Measurements from ENCODE around the gene PCIF1.

- no peak for TF ChIP-seq CTCF (IDR thresholded peaks at IDR 0.05; ENCODE audit: low read depth, low read length, missing input control)
- TF ChIP-seq ATF3 (IDR thresholded peaks at IDR 0.05) = no peak
- no peak for TF ChIP-seq YY1 (IDR thresholded peaks at IDR 0.05)
- TF ChIP-seq RAD21 (IDR thresholded peaks at IDR 0.05) = no peak
- no peak for TF ChIP-seq ZBTB33 (IDR thresholded peaks at IDR 0.05)
- no peak for TF ChIP-seq MAX (IDR thresholded peaks at IDR 0.05)
- no peak for TF ChIP-seq TAF1 (conservative IDR thresholded peaks at IDR 0.05)
- no peak for TF ChIP-seq JUND (IDR thresholded peaks at IDR 0.05)
- TF ChIP-seq EGR1 (IDR thresholded peaks at IDR 0.05; ENCODE audit: low read depth in 2 of 2) = no peak
These were observed 367 bp upstream of the PCIF1 start for GRCh38 chr20:45934046-45934585.
